GM12878 (cell line): ENCODE data around the gene LRRN2. TPM values are rescaled to one million over a fixed set of nuclear protein-coding genes. Genes with fewer than 3 reads are reported as not detected.

ENCODE experiments used
- ATAC-seq: fragments of 200-7000 bp; cut with Tn5 transposase; 3 replicates; pipeline ENCODE4 v1.9.1; 2020; ENCODE audit warnings: mild to moderate bottlenecking, moderate library complexity
- BruUV-seq: library from RNA; stranded (reverse); fragments of 400-500 nt; replicated peaks from 2 replicates; lab custom pipeline; 2021; lab: Mats Ljungman, UMichigan
- CTCF ChIA-PET: fragments of 300-600 bp; sonication (Branson Sonifier 250); formaldehyde crosslinking; extraction: SDS; loops from one replicate; lab custom pipeline; 2021; ENCODE audit warnings: inconsistent platforms; lab: Yijun Ruan, JAX
- POLR2A ChIA-PET: fragments of 350-600 bp; formaldehyde crosslinking; extraction: SDS; loops from one replicate; lab custom pipeline; 2021; ENCODE audit warnings: inconsistent platforms; lab: Charles Lee
- RAD21 ChIA-PET: fragments of 300-600 bp; sonication (Branson Sonifier 250); formaldehyde crosslinking; loops from one replicate; lab custom pipeline; 2023; ENCODE audit warnings: antibody characterized with exemption; ENCODE audit not compliant: unreplicated experiment; lab: Charles Lee
- SMC1A ChIA-PET: fragments of 300-600 bp; sonication (Branson Sonifier 250); formaldehyde crosslinking; loops from one replicate; lab custom pipeline; 2023; ENCODE audit not compliant: unreplicated experiment, uncharacterized antibody; lab: Charles Lee
- DNase-seq: peaks from one replicate; pipeline ENCODE4 v3.0.0-alpha.2; 2011; ENCODE audit warnings: low read depth, low spot score
- FAIRE-seq: peaks from 3 replicates; lab custom pipeline; 2011; peaks lifted over from hg19 to GRCh38; lab: Jason Lieb, UNC
- H2AFZ ChIP-seq: 2 replicates; pipeline ENCODE4 v1.6.0; 2011; ENCODE audit warnings: low read depth, low read length, control low read depth; ENCODE audit not compliant: control insufficient read depth
- H3K27ac ChIP-seq: 2 replicates; pipeline ENCODE4 v1.5.1; 2011; ENCODE audit warnings: control low read depth; ENCODE audit not compliant: control insufficient read depth, insufficient read depth
- H3K27me3 ChIP-seq, 2 experiments: replicated peaks in 1 of 2; 2 replicates each; pipeline versions ENCODE4 v1.6.0 to v1.6.1; 2011; ENCODE audit warnings: low read length in 1 of 2; ENCODE audit not compliant: control insufficient read depth in 2 of 2, insufficient read depth in 2 of 2
- H3K36me3 ChIP-seq, 2 experiments: 2 replicates each; pipeline ENCODE4 v1.5.1; 2011; ENCODE audit warnings: low read length in 1 of 2; ENCODE audit not compliant: control insufficient read depth in 2 of 2, insufficient read depth in 2 of 2
- H3K4me1 ChIP-seq: 2 replicates; pipeline ENCODE4 v1.6.1; 2011; ENCODE audit warnings: mild to moderate bottlenecking, low read length, moderate library complexity, mixed read lengths; ENCODE audit not compliant: control insufficient read depth, insufficient read depth
- H3K4me2 ChIP-seq: 2 replicates; pipeline ENCODE4 v1.6.0; 2011; ENCODE audit warnings: control low read depth; ENCODE audit not compliant: control insufficient read depth, insufficient read depth
- H3K4me3 ChIP-seq: fragments of 200-600 bp; sonication (generic); 2 replicates; pipeline ENCODE4 v1.5.1; 2016
- H3K79me2 ChIP-seq: 2 replicates; pipeline ENCODE4 v1.6.0; 2011; ENCODE audit warnings: low read length; ENCODE audit not compliant: control insufficient read depth, insufficient read depth
- H3K9ac ChIP-seq: 2 replicates; pipeline ENCODE4 v1.8.0; 2011; ENCODE audit warnings: low read length, control low read depth, mixed read lengths; ENCODE audit not compliant: control insufficient read depth, insufficient read depth
- H3K9me3 ChIP-seq: replicated peaks from 3 replicates; pipeline ENCODE4 v1.5.1; 2011; ENCODE audit warnings: mild to moderate bottlenecking, low read length; ENCODE audit not compliant: control insufficient read depth, insufficient read depth
- H4K20me1 ChIP-seq: 2 replicates; pipeline ENCODE4 v1.6.0; 2011; ENCODE audit not compliant: control insufficient read depth, insufficient read depth
- ATF2 ChIP-seq: IDR thresholded peaks from 2 replicates; pipeline ENCODE4 v1.6.1; 2012; ENCODE audit warnings: low read length, inconsistent platforms
- GABPA ChIP-seq: IDR thresholded peaks from 2 replicates; pipeline ENCODE4 v1.6.1; 2014; ENCODE audit warnings: antibody characterized with exemption, low read depth, mild to moderate bottlenecking, inconsistent platforms
- NR2C2 ChIP-seq: IDR thresholded peaks from 2 replicates; pipeline ENCODE4 v1.6.1; 2011; ENCODE audit warnings: borderline replicate concordance, low read depth; ENCODE audit not compliant: control insufficient read depth, insufficient read length
- WGBS: methylation state at CpG from one replicate; pipeline ENCODE4 v1.1.6; 2016; ENCODE audit warnings: low lambda C conversion rate; ENCODE audit not compliant: insufficient replicate concordance, insufficient coverage; ENCODE audit errors: missing lambda C conversion rate; 5-methylcytosine and 5-hydroxymethylcytosine counted together
- in situ Hi-C: fragments of 300-500 bp; cut with MboI; formaldehyde crosslinking; loops from 9 replicates; pipeline ENCODE4 v1.14.3; 2018; ENCODE audit warnings: mixed read lengths
- intact Hi-C: fragments of 100-400 bp; cut with micrococcal nuclease; formaldehyde crosslinking; loops from one replicate; pipeline ENCODE4 v1.14.2; 2022; ENCODE audit not compliant: unreplicated experiment
- polyA plus RNA-seq, 11 experiments: library from polyadenylated mRNA; depleted of rRNA in 4 of 11; unstranded in 6 of 11; stranded (reverse) in 5 of 11; fragments of >200 nt; fragmentation: Nextera tagmentation in 4 of 11; fragmentation: Illumina TruSeq in 1 of 11; extraction: Ambion mirVana in 4 of 11; extraction: Trizol in 1 of 11; gene quantifications; 1 replicate in 1 of 11; 2 replicates in 10 of 11; pipeline versions ENCODE4 v1.2.1 to v1.2.3, GENCODE V29; 2011 to 2016; ENCODE audit warnings: inconsistent platforms in 2 of 11, missing spikeins in 2 of 11, low read depth in 1 of 11
- total RNA-seq, 4 experiments: library from RNA; depleted of rRNA in 3 of 4; stranded (reverse); fragments of >200 nt in 3 of 4; fragmentation: Illumina TruSeq in 1 of 4; extraction: Trizol in 1 of 4; gene quantifications; 2 replicates each; pipeline versions ENCODE4 v1.2.1 to v1.2.3, GENCODE V29; 2013 to 2021

Gene LRRN2
- total and polyA plus RNA-seq, 10 of the 15 experiments (the other 5 are each of a cell fraction or from before 2014, with no cell fraction given): not detected

- peaks cover 0 to 8% of the 10 kb centered on the region in 2 experiments; a peak in 3 of 4 replicates for H3K27me3 ChIP-seq
- BruUV-seq: no TSS peak
Observed at GRCh38 chr1:204673209-204673608, 12.3 kb downstream of the LRRN2 start.

More at GRCh38 chr1:204673209-204673608, 12.3 kb downstream of the LRRN2 start:
- Histone ChIP-seq H3K9ac (no peak overlapping the region), H3K4me1 (no peaks in the 10 kb centered on the region), H3K4me3 (no peak overlapping the region), H3K4me2 (no peak overlapping the region), H4K20me1 (no peaks in the 10 kb centered on the region; the same call in 1 of the 2 replicates), H2AFZ (no peak overlapping the region), H3K9me3 (no peaks in the 10 kb centered on the region), H3K79me2 (no peaks in the 10 kb centered on the region), H3K27ac (no peak overlapping the region), H3K36me3 (no peaks in the 10 kb centered on the region)
- CTCF ChIA-PET: interaction anchor here (0.6 to 1.6 kb wide), 2 partner anchors 74 to 136 kb away, joined by 3 to 4 read pairs; no protein-coding TSS in a partner anchor
- SMC1A ChIA-PET: no interaction called here
- RAD21 ChIA-PET: no interaction called here
- intact Hi-C loops (no loop called here), in situ Hi-C loops (no loop called here)
- 35% methylated on average over 2 of the region's 2 CpGs for WGBS
- no peak for FAIRE-seq
- DNase-seq: no peak
- no peak for ATAC-seq
- no peak for TF ChIP-seq ATF2
- TF ChIP-seq GABPA: no peak
- TF ChIP-seq NR2C2: no peak
- POLR2A ChIA-PET: interaction anchor here (0.6 kb wide), 1 partner anchor 481 kb away, joined by 3 read pairs; no protein-coding TSS in a partner anchor
